Measurements from ENCODE around the gene RBM4B. TPM values are rescaled to one million over a fixed set of nuclear protein-coding genes. Genes with fewer than 3 reads are reported as not detected.

The RBM4B gene
- total RNA-seq, 1 experiment from 2014 or later, result 26.6 TPM

DNA sequence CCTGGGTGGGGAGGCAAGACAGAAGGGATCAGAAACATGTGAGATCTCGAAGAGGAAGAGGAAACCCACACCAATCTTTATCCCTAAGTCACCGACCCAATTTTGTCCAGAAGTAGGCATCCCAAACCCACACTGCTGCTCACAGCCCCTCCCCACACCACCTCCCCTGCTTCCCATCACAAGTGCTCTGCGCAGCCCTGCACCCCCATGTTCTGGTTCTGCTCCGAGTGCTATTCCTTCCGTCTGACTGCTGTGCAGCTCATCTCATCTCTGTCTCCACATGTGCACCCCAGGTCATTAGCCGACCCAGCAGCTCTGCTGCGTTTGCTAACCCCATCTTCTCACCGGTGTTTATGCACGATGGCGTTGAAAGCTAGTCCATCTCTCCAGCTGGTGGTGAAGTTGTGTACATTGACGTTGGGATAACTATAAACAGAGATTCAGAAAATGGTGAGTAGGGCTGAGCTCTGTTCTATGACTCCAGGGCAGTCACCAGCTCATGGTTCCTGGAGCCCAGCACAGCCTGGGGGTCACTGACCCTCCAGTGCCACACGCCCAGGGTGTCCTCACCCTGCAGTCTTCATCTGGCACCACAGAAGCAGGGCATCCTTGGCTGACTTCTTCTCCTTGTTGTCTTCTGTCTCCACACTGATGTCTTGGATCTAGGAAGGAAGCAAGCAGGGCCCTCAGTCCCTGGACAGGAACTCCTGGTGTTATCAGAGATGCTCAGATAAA lies 36.2 kb upstream of the RBM4B start:
- no peak for DNase-seq
- no peaks in the 10 kb centered on the region for H3K27me3 ChIP-seq
- H3K36me3 ChIP-seq, result peaks cover 3% of the 10 kb centered on the region
- no peak overlapping the region for H3K4me3 ChIP-seq
- H3K9me3 ChIP-seq, result no peaks in the 10 kb centered on the region

DNA sequence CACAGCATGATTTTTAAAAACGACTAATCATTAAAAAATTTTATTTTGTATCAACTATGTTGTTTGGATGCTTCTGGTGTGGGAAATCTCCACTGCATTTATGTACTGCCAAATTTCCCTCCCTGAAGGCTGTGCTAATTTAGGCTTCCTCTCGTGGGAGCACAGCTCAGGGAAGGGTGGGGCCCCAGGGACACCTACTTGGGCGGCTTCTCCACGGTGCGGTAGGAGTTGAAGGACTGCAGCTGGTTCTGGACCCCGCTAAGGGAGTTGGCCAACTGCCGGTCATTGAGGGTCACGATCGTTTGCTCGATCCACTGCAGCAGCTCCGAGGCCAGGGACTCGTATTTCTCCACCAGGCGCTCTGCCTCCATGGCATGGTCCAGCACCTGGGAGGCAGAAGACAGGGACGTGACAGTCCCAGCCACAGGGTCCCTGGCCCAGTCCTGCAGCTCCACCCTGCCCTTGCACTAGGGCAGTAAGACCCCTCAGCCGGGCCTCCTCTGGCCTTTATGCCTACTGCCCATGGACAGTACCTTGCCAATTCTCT lies 32.8 kb upstream of the RBM4B start:
- DNase-seq, result no peak

DNA sequence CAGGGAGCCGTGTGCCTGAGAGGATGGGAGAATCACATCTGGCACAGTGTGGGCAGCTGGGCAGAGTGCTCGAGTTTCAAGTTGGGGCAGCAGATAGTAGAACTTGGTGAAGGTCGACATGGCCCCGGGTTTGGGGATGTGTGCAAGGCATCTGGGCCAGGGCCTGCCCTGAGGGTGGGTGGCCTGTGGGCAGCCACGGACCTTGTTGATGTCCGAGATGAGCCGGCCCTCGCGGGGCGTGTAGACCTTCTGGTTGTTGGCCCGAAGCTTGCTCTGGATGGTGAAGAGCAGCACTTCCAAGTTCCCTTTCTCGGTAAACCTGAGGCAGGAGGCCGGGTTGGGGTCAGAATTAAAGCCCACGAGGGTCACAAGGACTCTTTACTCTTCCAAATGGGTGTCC lies 31.0 kb upstream of the RBM4B start:
- no peaks in the 10 kb centered on the region for H3K27me3 ChIP-seq
- H3K36me3 ChIP-seq, result peaks cover 3% of the 10 kb centered on the region
- H3K4me3 ChIP-seq, result no peak overlapping the region
- DNase-seq, result no peak
- no peaks in the 10 kb centered on the region for H3K9me3 ChIP-seq

More for the DNA sequence above, 32.8 kb upstream of the RBM4B start:
- Histone ChIP-seq H3K9me3 (no peaks in the 10 kb centered on the region), H3K27me3 (no peaks in the 10 kb centered on the region), H3K4me3 (no peak overlapping the region), H3K36me3 (peaks cover 3% of the 10 kb centered on the region)

DNA sequence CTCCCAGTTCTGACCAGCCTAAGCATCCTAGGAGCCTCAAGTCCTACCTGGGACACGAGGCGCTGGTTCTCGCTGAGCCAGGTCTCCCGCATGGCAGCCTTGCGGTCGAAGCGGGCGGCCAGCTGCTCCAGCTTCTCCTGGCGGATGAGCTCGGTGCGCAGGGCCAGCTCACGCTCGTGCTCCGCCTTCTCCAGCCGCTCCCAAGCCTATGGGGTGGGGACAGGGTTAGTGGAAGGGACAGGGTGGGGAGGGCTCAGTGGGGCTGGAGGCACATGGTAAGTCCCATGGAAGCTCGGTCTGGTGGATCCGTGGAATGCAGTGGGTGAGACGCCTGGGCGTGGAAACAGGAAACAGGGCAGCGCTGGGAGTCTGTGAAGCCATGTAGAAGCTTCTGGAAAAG lies 30.4 kb upstream of the RBM4B start:
- Histone ChIP-seq H3K36me3 (no peaks in the 10 kb centered on the region), H3K4me3 (no peak overlapping the region), H3K27me3 (no peaks in the 10 kb centered on the region), H3K9me3 (no peaks in the 10 kb centered on the region)
- DNase-seq, result no peak

DNA sequence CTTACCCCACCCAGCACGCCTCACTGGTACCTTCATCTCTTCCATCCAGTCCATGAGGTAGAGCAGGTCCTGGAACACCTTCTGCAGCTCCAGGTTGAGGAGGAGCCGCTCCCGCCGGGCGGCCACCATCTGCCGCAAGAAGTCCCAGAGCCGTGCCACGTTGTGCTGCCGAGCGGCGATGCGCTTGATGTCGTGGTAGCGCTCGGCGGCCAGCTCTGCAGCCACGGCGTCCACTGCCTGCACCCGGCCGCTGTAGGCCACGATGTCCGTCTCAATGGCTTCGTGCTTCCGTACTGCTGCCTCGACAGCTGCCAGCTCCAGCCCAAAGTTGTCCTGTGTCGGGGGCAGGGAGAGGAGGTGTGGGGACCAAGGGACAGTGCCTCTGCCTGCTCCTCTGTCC lies 29.8 kb upstream of the RBM4B start:
- Histone ChIP-seq H3K27me3 (no peaks in the 10 kb centered on the region), H3K9me3 (no peaks in the 10 kb centered on the region), H3K36me3 (no peaks in the 10 kb centered on the region), H3K4me3 (no peak overlapping the region)
- DNase-seq, result no peak

DNA sequence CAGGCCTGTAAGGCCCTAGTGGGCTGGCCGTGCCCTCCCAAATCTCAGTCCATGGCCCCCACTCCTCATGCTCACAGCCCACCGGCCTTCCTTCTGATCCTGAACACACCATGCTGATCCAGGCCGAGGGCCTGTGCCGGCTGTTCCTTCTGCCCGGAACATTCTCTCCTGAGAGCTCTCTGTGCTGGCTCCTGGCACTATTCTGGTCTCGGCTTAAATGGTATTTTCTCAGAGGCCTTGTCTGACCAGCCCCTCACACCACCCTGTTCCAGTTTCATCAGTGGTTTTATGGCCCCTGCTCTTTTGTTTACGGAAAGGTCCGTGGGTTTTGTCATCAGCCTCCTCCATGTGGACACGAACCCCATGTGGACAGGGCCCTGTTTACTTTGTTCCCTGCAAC lies 29.3 kb upstream of the RBM4B start:
- H3K36me3 ChIP-seq, result no peaks in the 10 kb centered on the region
- H3K4me3 ChIP-seq, result no peak overlapping the region
- H3K27me3 ChIP-seq, result no peaks in the 10 kb centered on the region
- DNase-seq, result no peak
- no peaks in the 10 kb centered on the region for H3K9me3 ChIP-seq

DNA sequence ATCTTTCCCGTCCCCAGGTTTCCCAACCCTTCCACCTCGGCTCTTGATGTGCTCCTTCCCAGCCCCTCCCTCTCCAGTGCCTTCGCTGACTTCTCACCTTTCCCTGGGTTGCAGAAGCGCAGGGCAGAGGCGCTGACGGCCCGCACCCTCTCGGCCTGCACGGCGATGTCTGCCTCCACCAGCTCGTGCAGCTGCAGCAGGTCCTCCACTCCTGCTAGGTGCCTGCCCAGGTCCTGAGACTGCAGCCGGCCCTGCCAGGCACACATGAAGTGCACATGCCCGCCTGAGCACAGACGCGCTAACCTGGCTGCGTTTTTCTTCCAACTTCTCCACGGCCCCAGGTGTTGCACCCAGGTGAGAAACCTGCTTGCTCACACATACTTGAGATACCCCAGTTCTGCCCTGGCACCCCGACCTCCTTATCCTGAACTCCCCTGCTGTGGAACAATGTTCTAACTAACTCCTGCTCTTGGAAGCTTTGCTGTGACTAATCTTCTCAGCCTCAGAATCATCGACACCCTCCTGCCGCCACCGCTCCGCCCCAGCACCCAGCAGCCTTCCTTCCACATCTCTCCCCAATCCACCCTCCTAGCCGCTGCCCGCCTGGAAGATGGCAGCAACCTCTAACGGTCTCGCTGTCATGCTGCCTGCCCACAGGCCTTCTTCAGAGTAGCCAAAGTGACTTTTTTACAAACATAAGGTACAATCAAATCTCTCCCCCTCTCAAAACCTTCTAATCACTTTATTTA lies 28.1 kb upstream of the RBM4B start:
- no peak for DNase-seq
- Histone ChIP-seq H3K27me3 (no peaks in the 10 kb centered on the region), H3K4me3 (no peak overlapping the region), H3K36me3 (peaks cover 3% of the 10 kb centered on the region; the same call in 1 of the 2 replicates), H3K9me3 (no peaks in the 10 kb centered on the region)

DNA sequence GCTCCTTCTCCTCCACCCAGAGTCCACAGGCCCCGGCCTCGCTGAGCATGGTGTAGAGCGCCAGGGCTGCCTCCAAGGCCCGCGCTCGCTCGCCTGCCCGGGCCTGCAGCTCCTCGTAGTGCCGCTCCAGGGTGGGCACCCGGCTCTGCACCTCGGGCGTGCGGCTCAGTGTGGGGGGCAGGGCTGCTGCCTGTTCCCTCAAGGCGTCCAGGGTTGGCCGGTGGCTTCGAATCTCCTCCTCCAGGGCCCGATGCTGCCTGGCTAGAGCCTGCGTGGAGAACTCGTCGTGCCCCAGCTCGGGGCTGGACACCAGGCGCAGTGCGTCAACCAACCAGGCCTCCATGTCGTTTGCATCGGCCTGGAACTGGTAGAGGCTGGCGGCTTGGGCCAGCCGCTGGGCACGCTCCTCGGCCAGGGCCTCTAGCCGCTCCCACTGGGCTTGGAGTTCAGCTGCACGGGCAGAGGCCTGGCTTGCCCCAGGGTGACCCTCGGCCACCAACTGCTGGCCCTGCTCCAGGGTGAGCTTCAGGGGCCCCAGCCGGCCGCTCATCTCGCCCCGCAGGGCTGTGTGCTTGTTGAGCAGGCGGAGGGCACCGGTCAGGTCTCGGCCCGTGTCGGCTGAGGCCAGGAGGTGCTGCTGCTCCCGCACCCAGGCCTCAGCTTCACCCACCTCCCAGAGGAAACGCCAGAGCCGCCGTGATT lies 27.1 kb upstream of the RBM4B start:
- no peaks in the 10 kb centered on the region for H3K27me3 ChIP-seq
- H3K9me3 ChIP-seq, result no peaks in the 10 kb centered on the region
- peaks cover 3% of the 10 kb centered on the region; the same call in 1 of the 2 replicates for H3K36me3 ChIP-seq
- no peak overlapping the region for H3K4me3 ChIP-seq
- DNase-seq, result no peak

DNA sequence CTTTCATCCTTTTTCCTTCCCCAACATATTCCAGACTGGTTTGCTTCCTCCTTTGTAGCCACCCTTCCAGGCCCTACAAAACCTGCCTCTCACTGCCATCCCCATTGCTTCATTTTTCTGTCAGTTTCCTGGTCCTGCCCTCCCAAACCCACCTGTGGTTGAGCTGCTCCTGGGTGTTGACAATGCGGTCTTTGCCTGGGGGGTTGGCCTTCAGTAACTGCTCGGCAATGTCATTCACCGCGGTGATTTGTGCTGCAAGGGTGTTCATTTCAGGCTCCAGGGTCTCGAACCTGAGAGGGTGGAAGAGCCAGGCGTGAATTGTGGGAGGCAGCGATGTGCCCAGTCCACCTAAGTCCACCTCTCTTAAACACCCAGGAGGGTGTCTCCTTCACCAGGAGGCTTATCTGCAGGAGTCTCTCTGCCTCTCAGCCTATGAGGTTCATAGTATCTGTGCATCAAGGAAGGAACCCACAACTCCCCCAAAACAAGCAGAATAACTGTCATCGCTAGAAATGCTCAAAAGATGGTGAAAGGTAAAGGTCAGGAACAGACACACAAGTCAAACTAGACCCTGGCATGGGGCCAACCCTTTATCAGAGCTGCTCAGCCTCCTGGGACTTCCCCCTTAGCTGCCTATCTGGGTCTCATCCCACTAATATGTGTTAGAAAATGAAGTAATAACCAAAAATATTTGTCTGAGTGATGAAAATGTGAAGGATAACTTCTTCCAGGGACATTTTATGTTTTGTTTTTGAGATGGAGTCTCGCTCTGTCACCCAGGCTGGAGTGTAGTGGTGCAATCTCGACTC lies 23.9 kb upstream of the RBM4B start:
- no peaks in the 10 kb centered on the region for H3K9me3 ChIP-seq
- peaks cover 9% of the 10 kb centered on the region for H3K36me3 ChIP-seq
- H3K27me3 ChIP-seq, result no peaks in the 10 kb centered on the region
- no peak overlapping the region for H3K4me3 ChIP-seq
- DNase-seq, result no peak

DNA sequence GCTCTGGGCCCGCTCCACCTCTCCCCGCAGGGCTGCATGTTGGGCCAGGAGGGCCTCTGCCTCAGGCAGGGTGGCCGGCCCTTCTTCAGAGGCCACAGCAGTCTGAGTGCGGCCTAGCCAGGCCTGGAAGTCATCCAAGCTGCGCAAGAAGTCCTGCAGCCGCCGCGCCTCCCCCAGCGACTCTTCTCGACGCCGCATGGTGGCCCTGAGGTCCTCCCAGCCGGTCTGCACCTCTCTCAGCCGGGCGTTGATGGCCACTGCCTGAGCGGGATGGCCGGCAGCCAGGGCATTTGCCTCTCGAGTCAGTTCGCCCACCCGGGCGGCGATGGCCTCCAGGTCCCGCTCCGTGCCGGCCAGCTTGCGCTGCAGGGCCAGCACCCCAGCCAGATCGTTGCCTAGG lies 23.1 kb upstream of the RBM4B start:
- no peak overlapping the region for H3K4me3 ChIP-seq
- no peaks in the 10 kb centered on the region for H3K27me3 ChIP-seq
- DNase-seq, result no peak
- H3K9me3 ChIP-seq, result no peaks in the 10 kb centered on the region
- H3K36me3 ChIP-seq, result peaks cover 9% of the 10 kb centered on the region

DNA sequence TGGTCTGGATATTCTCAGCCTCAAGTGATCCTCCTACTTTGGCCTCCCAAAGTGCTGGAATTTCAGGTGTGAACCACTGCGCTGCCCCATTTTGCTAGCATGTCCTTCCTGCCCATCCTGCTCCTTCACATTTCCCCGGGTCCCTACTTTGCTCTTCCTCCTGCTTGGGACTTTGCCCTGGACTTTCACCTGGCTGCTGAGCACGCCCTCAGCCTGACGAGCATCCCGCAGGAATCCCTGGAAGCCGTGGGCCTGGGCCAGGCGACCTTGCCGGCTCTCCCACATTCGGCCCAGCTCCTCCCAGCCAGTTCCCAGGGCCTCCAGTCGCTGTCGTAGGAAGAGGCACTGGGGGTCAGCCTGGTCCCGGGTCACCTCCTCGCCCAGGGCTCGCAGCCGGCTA lies 22.6 kb upstream of the RBM4B start:
- Histone ChIP-seq H3K27me3 (no peaks in the 10 kb centered on the region), H3K4me3 (no peak overlapping the region)

DNA sequence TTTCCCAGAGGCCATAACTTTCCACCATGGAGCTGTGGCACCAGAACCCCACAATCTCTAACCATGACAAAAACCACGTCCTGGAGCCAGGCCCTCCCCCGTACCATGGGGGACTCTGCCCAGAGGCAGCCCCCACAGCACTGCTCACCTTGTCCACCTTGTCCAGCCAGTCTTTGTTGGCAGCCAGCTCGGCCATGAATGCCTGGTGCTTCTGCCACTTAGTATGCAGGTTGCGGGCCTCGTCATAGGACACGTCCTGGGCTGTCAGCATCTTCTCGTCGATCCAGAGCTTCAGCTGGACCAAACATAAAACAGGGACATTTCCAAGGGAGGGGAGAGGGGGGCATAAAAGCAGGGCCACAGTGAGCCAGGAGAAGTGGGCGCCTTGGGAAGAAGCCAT lies 20.8 kb upstream of the RBM4B start:
- peaks cover 9% of the 10 kb centered on the region for H3K36me3 ChIP-seq
- DNase-seq, result no peak
- H3K4me3 ChIP-seq, result no peak overlapping the region
- no peaks in the 10 kb centered on the region for H3K9me3 ChIP-seq
- H3K27me3 ChIP-seq, result no peaks in the 10 kb centered on the region

More for the DNA sequence above, 22.6 kb upstream of the RBM4B start:
- no peaks in the 10 kb centered on the region for H3K9me3 ChIP-seq
- no peak for DNase-seq
- peaks cover 9% of the 10 kb centered on the region for H3K36me3 ChIP-seq

DNA sequence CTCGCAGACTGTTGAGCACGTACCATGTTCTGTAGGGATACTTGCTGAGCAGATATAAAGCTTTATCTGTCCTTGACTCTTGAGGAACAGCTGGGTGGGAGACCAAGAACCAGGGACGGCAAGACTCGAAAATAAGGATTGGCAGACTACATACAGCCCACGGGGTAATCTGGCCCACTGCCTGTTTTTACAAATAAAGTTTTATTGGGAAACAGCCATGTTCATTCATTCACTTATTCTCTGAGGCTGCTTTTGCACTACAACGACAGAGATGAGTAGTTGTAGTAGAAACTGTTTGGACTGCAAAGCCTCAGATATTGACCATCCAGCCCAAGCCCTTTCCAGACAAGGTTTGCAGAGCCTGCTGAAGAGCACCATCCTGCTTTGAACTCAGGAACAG lies 20.3 kb upstream of the RBM4B start:
- Histone ChIP-seq H3K27me3 (no peaks in the 10 kb centered on the region), H3K4me3 (no peak overlapping the region), H3K36me3 (peaks cover 9% of the 10 kb centered on the region), H3K9me3 (no peaks in the 10 kb centered on the region)
- no peak for DNase-seq

DNA sequence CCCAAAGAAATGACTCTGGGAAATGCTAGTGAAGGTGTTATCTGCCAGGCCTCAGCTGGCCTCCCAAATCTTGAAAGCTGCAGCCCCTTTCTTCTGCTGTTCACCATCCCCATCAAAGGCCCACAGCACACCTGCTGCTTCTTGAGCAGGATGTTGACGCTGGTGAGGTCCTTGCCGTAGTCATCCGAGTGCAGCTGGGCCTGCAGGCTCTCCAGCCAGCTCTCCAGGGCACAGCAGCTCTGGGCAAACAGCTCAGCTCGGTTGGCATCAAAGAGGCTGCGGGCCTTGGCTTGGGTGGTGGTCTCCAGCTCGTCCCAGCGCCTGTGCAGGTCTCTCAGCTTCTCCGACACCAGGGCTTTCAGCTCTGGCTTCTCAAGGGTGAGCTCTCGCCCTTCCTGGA lies 18.5 kb upstream of the RBM4B start:
- H3K27me3 ChIP-seq, result no peaks in the 10 kb centered on the region
- no peaks in the 10 kb centered on the region for H3K9me3 ChIP-seq
- DNase-seq, result no peak
- no peak overlapping the region for H3K4me3 ChIP-seq
- H3K36me3 ChIP-seq, result peaks cover 6% of the 10 kb centered on the region

DNA sequence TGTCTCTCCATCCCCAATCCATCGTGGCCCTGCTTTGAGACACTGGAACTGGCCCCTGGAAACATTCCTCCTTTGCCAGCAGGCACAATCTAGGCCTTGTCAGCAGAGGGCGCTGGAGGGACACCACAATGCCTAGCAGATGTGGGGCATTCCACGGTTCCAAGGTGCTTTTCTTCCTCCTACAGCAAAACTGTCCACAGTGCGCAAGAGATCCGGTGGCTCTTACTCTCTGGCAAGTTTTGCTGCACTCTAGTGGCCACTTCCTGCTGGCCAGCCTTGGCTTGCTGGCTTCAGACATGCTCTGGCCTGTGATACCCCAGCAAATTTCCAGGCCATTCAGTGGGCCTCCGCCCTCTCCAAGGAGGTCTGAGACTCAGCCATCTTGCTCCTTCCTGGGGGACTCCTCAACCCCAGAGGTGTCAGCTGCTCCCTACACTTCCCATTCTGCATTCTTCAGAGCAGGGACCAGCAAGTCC lies 17.1 kb upstream of the RBM4B start:
- Histone ChIP-seq H3K36me3 (peaks cover 6% of the 10 kb centered on the region), H3K4me3 (no peak overlapping the region), H3K9me3 (no peaks in the 10 kb centered on the region), H3K27me3 (no peaks in the 10 kb centered on the region)
- peak; percentile 89 for DNase-seq

DNA sequence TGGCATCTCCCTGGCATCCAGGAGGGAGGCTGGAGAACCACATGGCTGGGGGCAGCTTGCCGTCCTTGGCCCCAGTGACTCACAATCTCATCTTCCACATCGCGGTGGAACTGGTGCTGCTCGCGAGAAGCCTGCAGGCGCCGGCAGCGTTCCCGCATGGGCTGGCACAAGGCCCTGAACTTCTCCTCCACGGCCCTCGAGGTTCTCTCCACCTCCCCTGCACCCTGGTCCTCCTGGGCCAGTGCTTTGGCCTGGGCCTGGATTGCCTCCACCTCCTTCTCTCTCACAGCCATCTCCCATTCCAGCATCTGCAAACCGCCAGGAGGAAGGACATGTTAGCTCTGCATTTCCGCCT lies 16.3 kb upstream of the RBM4B start:
- Histone ChIP-seq H3K4me3 (no peak overlapping the region), H3K27me3 (no peaks in the 10 kb centered on the region)

More for the DNA sequence above, 16.3 kb upstream of the RBM4B start:
- DNase-seq, result no peak
- Histone ChIP-seq H3K36me3 (peaks cover 6% of the 10 kb centered on the region), H3K9me3 (no peaks in the 10 kb centered on the region)

Measured in MG63 (cell line).